Gastroesophageal sphincter (tissue), 4 donors: ENCODE results near the gene GZF1. TPM values are rescaled to one million over a fixed set of nuclear protein-coding genes. Genes with fewer than 3 reads are reported as not detected.

ENCODE experiments used
- ATAC-seq: fragments of 150-250 bp; one replicate; pipeline ENCODE4 v1.9.1; 2016; ENCODE audit warnings: mild to moderate bottlenecking, moderate library complexity
- H3K27ac ChIP-seq, 4 donors: fragments of 200-600 bp; sonication (generic) in 3 of 4; 1 replicate in 3 of 4; 2 replicates in 1 of 4; pipeline ENCODE4 v1.5.1; 2016 to 2019
- H3K27me3 ChIP-seq: fragments of 200-600 bp; sonication (generic); one replicate; pipeline ENCODE4 v1.5.1; 2019
- H3K36me3 ChIP-seq, 2 donors: fragments of 200-600 bp; sonication (generic); one replicate each; pipeline ENCODE4 v1.5.1; 2019; ENCODE audit warnings: control low read depth in 1 of 2
- H3K4me1 ChIP-seq, 3 donors: fragments of 200-600 bp; sonication (generic); 1 replicate in 2 of 3; 2 replicates in 1 of 3; pipeline ENCODE4 v1.5.1; 2016 to 2019; ENCODE audit warnings: control low read depth in 2 of 3
- H3K4me3 ChIP-seq, 2 donors: fragments of 200-600 bp; sonication (generic); one replicate each; pipeline ENCODE4 v1.5.1; 2019; ENCODE audit warnings: mild to moderate bottlenecking in 1 of 2, moderate library complexity in 1 of 2
- H3K9me3 ChIP-seq, 3 donors: fragments of 200-600 bp; sonication (generic); one replicate each; pipeline ENCODE4 v1.5.1; 2017 to 2019; ENCODE audit warnings: control low read depth in 2 of 3
- CTCF ChIP-seq, 4 experiments: fragments of 200-600 bp in 2 of 4; fragments of 450-650 bp in 2 of 4; sonication (generic) in 1 of 4; IDR thresholded peaks; one replicate each; pipeline ENCODE4 v1.5.1; 2017 to 2019; ENCODE audit warnings: antibody characterized with exemption in 4 of 4, mild to moderate bottlenecking in 2 of 4, moderate library complexity in 2 of 4
- EP300 ChIP-seq: sonication (generic); formaldehyde crosslinking; IDR thresholded peaks from one replicate; pipeline ENCODE4 v1.6.1; 2017; ENCODE audit warnings: antibody characterized with exemption, mild to moderate bottlenecking
- POLR2A ChIP-seq, 2 donors: fragments of 450-650 bp; IDR thresholded peaks; one replicate each; pipeline ENCODE4 v1.6.1; 2017; ENCODE audit warnings: antibody characterized with exemption in 2 of 2, mild to moderate bottlenecking in 2 of 2, moderate library complexity in 1 of 2
- POLR2AphosphoS5 ChIP-seq: sonication (generic); formaldehyde crosslinking; IDR thresholded peaks from one replicate; pipeline ENCODE4 v1.6.1; 2017; ENCODE audit warnings: antibody characterized with exemption
- WGBS, 2 donors: methylation state at CpG; one replicate each; pipeline ENCODE4 v1.1.5; 2018; ENCODE audit warnings: low coverage in 1 of 2; 5-methylcytosine and 5-hydroxymethylcytosine counted together
- total RNA-seq, 4 donors: library from RNA; depleted of rRNA; stranded (reverse); fragments of >200 nt; gene quantifications; one replicate each; pipeline ENCODE4 v1.1.0, GENCODE V29; 2016

GZF1 gene
- total RNA-seq, 4 donors from 2014 or later = 13.5 to 18.8 (median 17.4) TPM

GRCh38 chr20:23336476-23336875 lies 25.5 kb upstream of the GZF1 start:
- H3K9me3 ChIP-seq = no peaks in the 10 kb centered on the region
- H3K4me1 ChIP-seq = peaks cover 0 to 16% (median 0%) of the 10 kb centered on the region in 3 donors
- H3K4me3 ChIP-seq = no peak overlapping the region
- ATAC-seq = no peak
- TF ChIP-seq POLR2AphosphoS5 (no peak), EP300 (no peak), CTCF (IDR thresholded peaks at IDR 0.05) (no peak), POLR2A (IDR thresholded peaks at IDR 0.05) (no peak)
- H3K27me3 ChIP-seq = peaks cover 7% of the 10 kb centered on the region
- 80 to 97% methylated on average over 1 to 4 of the region's 5 CpGs for WGBS, 2 donors
- no peak overlapping the region for H3K27ac ChIP-seq
- no peaks in the 10 kb centered on the region for H3K36me3 ChIP-seq

DNA sequence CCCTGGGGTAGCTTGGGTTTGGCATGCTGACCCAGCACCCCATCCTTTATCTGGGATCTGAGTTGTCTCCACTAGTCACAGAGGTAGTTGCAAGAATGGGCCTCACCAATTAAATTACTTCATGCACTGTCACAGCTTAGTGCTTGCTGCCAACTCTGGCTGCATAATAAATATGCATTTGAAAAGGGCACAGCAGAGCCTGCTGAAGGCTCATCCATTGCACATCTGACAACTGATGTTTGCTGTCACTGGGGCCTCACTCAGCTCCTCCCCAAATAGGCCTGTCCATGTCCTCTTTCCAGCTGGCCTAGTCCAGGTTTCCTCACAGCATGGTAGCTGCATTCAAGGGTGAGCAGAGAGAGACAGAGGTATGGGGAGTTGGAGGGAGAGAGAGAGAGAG lies 24.7 kb upstream of the GZF1 start:
- ATAC-seq = no peak
- TF ChIP-seq POLR2A (IDR thresholded peaks at IDR 0.05) (no peak), CTCF (IDR thresholded peaks at IDR 0.05) (no peak), POLR2AphosphoS5 (no peak), EP300 (no peak)
- Histone ChIP-seq H3K27me3 (peaks cover 7% of the 10 kb centered on the region), H3K9me3 (no peaks in the 10 kb centered on the region), H3K4me3 (no peak overlapping the region), H3K36me3 (no peaks in the 10 kb centered on the region), H3K4me1 (peaks cover 0 to 16% (median 0%) of the 10 kb centered on the region in 3 donors), H3K27ac (no peak overlapping the region)

GRCh38 chr20:23339986-23340385 lies 22.0 kb upstream of the GZF1 start:
- H3K4me3 ChIP-seq = no peak overlapping the region
- WGBS, 2 donors = 30 to 80% methylated on average over 1 to 2 of the region's 13 CpGs
- H3K4me1 ChIP-seq = peaks cover 0 to 9% (median 0%) of the 10 kb centered on the region in 3 donors
- no peak for ATAC-seq
- H3K36me3 ChIP-seq = no peaks in the 10 kb centered on the region
- H3K9me3 ChIP-seq = no peaks in the 10 kb centered on the region
- peaks cover 7% of the 10 kb centered on the region for H3K27me3 ChIP-seq
- H3K27ac ChIP-seq = no peak overlapping the region
- TF ChIP-seq POLR2AphosphoS5 (no peak), EP300 (no peak), POLR2A (IDR thresholded peaks at IDR 0.05) (no peak)

GRCh38 chr20:23340524-23340923 lies 21.5 kb upstream of the GZF1 start:
- Histone ChIP-seq H3K9me3 (no peaks in the 10 kb centered on the region), H3K4me3 (no peak overlapping the region), H3K4me1 (peaks cover 0 to 9% (median 0%) of the 10 kb centered on the region in 3 donors), H3K36me3 (no peaks in the 10 kb centered on the region), H3K27ac (no peak overlapping the region), H3K27me3 (peaks cover 7% of the 10 kb centered on the region)
- TF ChIP-seq CTCF (IDR thresholded peaks at IDR 0.05) (peak in 3 of 4 experiments; percentile 61 to 69 (median 68)), POLR2AphosphoS5 (no peak)
- ATAC-seq = no peak
- no CpG with 5 or more reads among the region's 9 CpGs for WGBS, 2 donors

DNA sequence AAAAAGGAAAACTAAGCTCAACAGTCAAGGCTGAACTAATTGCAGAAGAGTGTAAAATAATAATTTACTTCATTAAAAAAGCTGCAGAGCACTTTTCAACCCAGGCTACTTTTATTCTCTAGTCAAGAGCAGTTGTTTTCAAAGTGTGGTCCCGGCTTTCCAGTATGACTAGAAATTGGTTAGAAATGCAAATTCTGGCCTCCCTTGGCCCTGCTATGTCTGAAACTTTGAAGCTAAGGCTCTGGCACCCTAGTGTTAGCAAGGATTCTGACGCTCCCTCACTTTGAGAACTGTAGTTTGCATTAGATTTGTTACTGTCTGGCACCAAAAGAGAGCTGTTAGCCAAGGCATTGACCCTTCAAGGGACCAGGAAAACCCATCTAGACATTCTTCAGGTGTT lies 20.9 kb upstream of the GZF1 start:
- Histone ChIP-seq H3K4me1 (peaks cover 0 to 9% (median 0%) of the 10 kb centered on the region in 3 donors), H3K4me3 (no peak overlapping the region), H3K27ac (no peak overlapping the region), H3K9me3 (no peaks in the 10 kb centered on the region), H3K36me3 (no peaks in the 10 kb centered on the region), H3K27me3 (peaks cover 7% of the 10 kb centered on the region)
- WGBS, 2 donors = 49 to 60% methylated on average over 1 to 2 of the region's 2 CpGs
- no peak for ATAC-seq
- no peak for TF ChIP-seq POLR2A (IDR thresholded peaks at IDR 0.05)
- TF ChIP-seq EP300 = no peak
- TF ChIP-seq CTCF (IDR thresholded peaks at IDR 0.05) = no peak
- no peak for TF ChIP-seq POLR2AphosphoS5
